HL-60 (cell line): ENCODE data around the gene DCTN2.

Experiments
- GABPA ChIP-seq: IDR thresholded peaks from 2 replicates; pipeline ENCODE4 v1.6.1; 2012; ENCODE audit warnings: low read depth
- POLR2AphosphoS5 ChIP-seq: IDR thresholded peaks from 2 replicates; pipeline ENCODE4 v1.6.1; 2012; ENCODE audit warnings: low read depth
- TF ChIP-seq, protein P1 (sequence below): IDR thresholded peaks from one replicate; pipeline ENCODE4 v1.5.1; 2011; ENCODE audit warnings: low read length, control low read depth, inconsistent platforms; ENCODE audit not compliant: insufficient read depth
- TF ChIP-seq, protein P2 (sequence below): IDR thresholded peaks from 2 replicates; pipeline ENCODE4 v1.6.1; 2012; ENCODE audit warnings: low read depth; ENCODE audit not compliant: insufficient replicate concordance

DNA sequence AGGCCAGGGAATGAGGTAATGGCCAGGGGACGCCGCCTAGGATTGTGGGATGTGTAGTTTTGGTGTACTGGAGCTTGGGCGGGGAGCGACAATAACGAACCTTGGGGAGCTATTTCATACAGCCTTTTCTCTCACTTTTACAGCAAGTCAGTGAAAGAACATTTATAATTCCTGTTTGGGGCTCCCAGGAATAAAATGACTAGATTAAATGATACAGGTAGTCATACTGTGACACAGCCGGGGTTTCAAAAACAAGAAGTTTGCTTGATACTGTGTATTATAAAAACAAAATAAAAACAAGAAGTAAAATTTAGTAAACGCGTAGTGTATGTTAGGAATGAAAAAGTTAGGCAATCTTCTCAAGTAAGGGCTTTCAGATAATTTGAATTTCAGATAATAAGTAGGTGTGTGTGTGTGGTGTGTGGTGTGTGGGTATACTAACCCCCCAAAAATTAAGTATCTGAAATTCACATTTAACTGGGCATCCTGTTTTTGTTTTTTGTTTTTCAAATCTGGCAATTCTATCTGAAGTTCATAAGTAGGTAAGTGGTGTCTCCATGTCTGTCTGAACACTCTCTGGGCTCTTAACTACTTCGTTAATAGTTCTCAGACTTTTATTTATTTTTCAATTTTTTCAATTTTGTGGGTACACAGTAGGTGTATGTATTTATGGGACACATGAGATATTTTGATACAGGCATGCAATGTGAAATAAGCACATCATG lies 458 bp upstream of the DCTN2 start:
- TF ChIP-seq, protein P1, sequence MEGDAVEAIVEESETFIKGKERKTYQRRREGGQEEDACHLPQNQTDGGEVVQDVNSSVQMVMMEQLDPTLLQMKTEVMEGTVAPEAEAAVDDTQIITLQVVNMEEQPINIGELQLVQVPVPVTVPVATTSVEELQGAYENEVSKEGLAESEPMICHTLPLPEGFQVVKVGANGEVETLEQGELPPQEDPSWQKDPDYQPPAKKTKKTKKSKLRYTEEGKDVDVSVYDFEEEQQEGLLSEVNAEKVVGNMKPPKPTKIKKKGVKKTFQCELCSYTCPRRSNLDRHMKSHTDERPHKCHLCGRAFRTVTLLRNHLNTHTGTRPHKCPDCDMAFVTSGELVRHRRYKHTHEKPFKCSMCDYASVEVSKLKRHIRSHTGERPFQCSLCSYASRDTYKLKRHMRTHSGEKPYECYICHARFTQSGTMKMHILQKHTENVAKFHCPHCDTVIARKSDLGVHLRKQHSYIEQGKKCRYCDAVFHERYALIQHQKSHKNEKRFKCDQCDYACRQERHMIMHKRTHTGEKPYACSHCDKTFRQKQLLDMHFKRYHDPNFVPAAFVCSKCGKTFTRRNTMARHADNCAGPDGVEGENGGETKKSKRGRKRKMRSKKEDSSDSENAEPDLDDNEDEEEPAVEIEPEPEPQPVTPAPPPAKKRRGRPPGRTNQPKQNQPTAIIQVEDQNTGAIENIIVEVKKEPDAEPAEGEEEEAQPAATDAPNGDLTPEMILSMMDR = no peak
- no peak for TF ChIP-seq POLR2AphosphoS5
- TF ChIP-seq, protein P2, sequence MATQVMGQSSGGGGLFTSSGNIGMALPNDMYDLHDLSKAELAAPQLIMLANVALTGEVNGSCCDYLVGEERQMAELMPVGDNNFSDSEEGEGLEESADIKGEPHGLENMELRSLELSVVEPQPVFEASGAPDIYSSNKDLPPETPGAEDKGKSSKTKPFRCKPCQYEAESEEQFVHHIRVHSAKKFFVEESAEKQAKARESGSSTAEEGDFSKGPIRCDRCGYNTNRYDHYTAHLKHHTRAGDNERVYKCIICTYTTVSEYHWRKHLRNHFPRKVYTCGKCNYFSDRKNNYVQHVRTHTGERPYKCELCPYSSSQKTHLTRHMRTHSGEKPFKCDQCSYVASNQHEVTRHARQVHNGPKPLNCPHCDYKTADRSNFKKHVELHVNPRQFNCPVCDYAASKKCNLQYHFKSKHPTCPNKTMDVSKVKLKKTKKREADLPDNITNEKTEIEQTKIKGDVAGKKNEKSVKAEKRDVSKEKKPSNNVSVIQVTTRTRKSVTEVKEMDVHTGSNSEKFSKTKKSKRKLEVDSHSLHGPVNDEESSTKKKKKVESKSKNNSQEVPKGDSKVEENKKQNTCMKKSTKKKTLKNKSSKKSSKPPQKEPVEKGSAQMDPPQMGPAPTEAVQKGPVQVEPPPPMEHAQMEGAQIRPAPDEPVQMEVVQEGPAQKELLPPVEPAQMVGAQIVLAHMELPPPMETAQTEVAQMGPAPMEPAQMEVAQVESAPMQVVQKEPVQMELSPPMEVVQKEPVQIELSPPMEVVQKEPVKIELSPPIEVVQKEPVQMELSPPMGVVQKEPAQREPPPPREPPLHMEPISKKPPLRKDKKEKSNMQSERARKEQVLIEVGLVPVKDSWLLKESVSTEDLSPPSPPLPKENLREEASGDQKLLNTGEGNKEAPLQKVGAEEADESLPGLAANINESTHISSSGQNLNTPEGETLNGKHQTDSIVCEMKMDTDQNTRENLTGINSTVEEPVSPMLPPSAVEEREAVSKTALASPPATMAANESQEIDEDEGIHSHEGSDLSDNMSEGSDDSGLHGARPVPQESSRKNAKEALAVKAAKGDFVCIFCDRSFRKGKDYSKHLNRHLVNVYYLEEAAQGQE = no peak
- no peak for TF ChIP-seq GABPA
